HK-2 (cell line): ENCODE measurements around the gene MDK.

Experiments used
- DNase-seq: peaks from one replicate; pipeline ENCODE4 v3.0.0-alpha.2; 2018; ENCODE audit not compliant: unreplicated experiment

Gene MDK

DNA sequence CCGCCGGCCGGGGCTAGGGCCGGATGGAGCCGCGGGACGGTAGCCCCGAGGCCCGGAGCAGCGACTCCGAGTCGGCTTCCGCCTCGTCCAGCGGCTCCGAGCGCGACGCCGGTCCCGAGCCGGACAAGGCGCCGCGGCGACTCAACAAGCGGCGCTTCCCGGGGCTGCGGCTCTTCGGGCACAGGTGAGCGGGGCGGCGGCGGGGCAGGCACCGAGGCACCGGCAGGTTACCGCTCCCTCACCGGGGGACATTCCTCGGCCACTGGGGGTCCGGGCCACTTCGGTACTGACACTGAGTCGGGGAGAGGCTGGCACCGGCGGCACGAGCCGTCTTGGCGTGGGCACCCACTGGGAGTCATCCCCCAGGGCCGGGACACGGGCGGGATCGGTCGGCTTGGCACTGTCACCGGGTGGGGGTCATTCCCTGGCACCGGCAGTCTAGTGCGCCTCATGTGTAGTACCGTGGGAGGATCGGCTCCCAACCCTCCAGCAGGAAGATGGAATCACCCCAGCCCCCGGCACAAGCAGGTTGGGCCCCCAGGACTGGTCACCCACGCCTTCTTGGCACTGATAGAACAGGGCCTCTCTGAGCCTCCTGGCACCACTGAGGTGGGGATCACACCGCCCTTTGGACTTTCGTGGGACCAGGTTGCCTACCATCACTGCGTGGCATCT, 33.7 kb upstream of the MDK start:
- DNase-seq = no peak

DNA sequence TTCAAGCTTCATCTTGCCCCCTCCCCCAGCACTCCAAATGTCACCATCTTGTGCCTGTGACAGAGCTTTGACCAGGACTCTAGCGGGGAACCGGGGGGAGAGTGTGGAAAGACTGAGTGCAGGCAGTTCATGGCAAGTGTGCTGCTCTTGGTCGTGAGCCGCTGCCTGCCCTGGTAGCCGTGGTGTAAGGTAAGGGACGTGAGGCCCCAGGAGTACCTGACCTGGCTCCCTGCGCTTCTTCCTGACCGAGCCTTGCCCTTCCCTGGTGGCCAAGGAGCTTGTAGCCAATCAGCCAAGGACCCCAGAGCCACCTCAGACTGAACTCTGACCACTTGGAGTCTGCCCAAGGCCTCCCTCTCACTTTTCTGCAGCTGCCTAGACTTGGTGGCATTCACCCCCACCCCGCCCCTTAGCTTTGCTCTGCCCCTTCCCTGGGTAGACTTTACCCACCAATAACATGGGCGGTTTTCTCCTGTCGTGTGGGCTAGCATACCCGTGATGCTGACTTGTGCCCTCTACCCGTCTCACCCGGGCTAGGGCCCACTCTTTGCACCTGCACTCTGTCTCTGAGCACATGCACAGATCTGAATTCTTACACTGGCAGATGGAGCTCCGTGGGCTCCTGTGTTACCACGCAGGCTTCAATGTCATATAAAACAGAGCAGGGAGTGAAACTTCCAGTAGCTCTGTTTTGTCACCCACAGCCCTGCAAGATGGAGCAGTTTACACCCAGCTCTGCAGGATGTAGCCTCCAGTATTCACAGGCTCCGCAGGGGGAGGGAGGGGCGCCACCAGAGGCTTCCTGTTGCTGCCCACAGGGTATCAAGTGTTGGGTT, 32.7 kb upstream of the MDK start:
- no peak for DNase-seq

DNA sequence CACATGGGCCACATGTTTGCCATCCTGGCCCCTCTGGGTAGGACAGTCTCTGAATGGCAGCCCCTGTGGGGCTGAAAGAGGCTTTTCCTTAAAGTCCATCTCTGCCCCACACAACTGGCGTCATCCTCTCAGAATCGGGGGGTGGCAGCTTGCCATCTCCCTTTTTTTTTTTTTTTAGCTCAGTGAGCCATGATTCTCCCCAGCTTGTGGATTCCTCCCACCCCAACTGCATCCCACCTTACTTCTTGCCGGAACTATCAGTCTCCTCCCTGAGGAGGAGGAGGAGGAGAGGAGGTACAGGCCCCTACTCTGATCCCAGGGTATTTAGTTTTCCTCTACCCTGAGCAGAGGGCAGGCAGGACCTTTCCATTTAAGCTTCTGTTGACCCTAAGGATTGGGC, 30.8 kb upstream of the MDK start:
- DNase-seq = no peak

DNA sequence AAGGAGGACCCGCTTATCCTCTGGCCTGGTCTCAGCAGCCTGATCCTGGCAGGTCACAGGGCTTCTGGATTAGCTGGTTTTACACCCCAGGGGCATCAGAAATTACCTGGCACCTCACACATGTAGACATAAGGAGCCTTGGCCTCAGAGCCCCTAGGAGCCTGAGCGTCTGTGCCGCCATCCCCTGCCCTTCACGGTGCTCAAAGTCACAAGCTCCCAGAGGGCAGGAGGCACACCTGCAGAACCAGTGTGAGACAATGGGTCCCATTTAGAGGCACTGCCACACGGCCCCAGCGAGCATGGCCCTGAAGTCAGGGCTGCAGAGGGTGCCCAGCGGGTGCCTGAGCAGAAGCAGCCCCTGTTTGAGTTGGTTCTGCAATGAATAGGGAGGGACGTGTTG, 30.3 kb upstream of the MDK start:
- no peak for DNase-seq

DNA sequence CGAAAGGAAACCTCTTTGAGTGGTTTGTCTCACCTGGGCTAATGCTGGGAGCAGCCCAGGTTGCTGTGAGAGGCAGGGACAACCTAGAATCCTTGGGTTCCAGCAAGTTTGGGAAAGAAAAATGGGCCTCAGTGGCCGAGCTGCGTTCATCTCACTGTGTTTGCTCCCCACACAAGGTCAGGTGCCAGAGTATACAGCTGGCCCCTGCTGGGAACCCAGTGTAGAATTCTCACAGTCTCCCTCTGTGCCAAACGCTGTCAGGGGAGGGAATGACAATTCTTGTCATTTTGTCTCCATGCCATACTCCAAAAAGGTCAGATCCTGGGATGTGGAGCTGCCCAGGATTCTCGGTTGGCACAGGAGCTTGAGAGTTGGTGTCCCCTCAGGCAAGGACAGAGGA, 29.9 kb upstream of the MDK start:
- DNase-seq = no peak

DNA sequence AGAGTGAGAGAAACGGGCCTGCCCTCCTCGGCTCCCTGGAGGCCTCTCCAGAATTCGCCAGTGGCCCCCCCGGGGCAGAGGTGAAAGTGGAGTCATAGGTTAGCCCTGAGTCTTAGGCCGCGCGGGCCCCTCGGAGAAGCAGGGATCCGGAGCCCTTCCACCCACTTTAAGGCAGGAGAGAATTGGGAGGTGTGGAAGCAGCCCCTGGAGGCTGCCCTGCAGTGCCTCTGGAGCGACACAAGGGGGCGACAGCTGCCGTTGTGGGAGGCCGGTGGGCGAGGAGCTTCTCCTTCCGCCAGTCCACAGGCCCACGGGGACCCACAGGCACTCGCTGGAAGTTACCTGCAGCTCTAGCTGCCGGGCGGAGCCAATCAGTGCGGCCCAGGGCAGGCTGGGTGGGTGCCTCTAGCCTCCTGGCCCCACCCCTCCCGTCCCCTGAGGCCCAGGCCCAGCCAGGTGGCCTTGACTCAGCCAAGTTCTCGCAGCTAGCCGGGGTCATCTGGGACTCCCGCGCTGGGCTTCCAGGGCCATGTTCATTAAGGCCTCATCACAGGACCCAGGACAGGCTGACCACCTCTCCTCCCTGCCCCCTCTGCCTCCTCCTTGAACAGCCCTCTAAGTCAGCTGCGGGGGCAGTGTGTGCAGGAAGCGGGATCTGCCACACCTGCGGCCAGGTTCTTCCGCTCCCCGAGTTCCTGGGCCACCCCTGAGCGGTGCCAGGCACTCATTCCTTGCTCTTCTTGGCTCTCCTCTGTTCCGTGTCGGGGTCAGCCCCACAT, 29.2 kb upstream of the MDK start:
- no peak for DNase-seq

DNA sequence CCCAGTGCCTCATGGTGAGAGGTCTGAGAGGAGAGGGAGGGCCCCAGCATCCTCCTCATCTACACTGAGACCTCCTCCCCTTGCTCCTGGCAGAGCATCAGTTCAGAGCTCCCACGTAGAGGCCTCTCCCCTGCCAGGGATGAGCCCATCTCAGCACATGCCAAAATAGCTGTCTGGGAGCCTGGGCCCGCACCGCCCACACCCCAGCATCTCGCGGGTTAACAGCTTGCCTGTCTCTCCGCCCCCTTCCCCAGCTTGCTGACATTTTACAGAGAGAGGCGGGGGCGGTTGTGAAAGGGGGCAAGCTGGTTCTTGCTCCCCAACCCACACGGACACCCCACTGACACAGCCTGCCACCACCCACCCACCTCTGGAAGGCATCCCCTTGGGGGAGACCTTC, 27.8 kb upstream of the MDK start:
- no peak for DNase-seq

DNA sequence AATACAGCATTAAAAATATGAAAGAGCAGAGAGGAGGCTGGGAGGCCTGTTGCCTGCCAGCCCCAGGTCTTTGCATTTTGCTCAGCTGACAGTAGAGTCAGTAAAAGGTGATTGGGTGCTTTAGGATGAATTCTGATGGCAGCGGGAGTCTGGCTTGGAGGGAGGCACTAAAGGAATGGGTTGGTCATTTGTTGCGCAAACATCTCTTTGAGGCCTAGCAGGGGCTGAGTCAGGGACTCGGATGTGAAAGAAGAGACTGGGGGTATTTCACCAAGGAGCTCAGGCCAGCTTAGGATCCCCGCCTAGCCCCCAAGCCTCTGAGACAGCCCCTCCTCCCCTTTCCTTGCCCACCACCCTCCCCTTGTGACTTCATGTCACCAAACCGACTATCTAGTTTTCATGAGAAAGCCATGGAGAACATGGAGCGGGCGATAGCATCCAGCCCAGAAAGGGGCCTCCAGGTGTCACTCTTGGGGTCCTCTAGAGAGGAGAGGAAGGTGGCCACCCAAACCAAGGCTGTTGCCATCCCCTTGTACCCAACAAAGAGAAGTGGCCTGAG, 24.5 kb upstream of the MDK start:
- no peak for DNase-seq

DNA sequence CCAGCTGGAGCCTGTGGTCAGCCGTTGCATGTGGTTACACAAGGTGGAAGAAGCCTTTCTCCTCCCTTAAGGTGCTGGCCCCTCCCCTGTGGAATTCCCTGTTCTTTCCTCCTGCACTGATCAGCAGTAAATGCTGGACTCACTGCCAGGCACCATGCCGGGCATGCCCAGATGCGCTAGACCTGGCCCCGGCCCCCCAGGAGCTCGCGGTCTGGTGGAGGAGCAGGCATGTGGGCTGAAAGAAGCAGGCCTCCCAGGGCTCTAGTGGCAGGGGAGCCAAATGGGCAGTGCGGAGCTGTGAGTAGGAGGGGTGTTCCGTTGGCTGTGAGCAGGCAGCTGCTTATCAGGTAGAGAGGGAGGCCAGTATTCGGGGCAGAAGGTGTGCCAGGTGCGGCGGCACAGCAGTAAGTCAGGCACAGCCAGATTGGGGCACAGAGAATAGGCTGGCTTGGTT, 24.0 kb upstream of the MDK start:
- no peak for DNase-seq

DNA sequence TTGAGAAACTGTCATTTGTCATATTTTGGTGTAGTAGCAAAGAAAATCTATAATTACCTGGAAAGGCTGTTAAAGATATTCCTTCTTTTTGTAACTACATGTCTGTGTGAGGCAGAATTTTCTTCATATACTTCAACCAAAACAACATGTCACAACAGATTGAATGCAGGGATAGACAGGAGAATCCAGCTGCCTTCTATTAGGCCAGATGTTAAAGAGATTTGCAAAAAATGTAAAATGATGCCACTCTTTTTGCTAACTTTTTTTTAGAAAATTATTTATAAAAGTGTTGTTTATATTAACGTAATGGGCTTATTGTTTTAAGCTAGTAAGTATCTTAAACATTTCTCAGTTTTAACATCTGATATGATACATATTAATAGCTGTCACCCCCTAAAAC, 21.5 kb upstream of the MDK start:
- DNase-seq = no peak

DNA sequence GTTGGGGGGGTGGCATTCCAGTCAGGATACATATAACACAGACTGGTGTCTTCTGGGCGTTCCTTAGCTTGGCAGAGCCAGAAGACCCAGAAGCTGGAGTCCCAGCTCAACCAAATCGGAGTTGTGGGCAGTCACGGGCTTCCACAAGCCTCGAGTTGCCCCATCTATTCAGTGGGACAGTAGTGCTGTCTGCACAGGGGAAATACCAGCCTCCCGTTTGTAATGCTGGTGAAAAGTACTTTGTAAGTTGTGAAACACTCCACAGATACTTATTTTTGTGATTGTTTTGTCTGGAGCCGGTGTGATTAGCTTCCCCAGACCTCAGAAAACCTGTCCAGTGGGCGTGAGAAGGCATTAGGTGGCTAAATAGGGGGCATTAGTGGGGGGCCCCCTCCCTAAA, 20.6 kb upstream of the MDK start:
- no peak for DNase-seq

DNA sequence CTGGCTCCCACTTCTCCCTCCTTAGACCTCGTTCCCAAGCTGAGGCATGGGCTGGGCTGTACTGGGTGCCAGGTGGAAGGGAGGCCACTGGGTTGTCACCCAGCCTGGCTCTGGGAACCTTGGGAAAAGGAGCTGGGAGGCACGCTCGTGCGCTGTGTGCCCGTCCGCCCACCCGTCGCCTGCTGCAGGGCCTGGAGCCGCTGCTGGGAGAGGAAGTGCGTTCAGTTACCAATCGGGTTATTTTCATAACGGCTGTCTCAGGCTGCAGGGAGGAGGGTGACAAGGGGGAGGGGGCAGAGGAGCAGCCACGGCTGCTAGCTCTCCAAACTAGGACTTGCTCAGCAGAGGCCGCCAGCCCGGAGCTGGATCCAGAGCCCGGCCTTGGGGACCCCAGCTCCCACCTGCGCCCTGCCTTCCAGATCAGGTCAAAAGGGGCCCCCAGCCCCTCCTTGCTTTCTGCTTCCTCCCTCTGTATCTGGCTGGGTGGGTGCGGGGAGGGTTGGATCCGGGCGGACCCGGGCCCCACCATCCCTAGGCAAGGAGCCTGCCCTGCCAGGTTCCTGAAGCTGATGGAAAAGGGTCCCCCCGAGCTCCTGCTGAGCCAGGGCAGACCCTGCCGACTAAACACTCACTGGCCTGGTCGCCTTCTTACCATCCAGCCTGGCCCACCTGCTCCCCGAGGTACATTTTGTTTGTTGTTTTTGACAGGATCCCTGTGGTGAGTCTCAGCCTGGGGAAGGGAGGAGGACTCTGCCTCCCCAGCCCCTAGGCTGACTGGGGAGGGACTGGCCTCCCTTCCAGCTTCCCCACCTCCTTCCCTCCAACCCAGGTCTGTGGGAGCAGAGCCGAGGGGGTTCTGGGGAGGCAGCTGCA, 19.9 kb upstream of the MDK start:
- DNase-seq = no peak

DNA sequence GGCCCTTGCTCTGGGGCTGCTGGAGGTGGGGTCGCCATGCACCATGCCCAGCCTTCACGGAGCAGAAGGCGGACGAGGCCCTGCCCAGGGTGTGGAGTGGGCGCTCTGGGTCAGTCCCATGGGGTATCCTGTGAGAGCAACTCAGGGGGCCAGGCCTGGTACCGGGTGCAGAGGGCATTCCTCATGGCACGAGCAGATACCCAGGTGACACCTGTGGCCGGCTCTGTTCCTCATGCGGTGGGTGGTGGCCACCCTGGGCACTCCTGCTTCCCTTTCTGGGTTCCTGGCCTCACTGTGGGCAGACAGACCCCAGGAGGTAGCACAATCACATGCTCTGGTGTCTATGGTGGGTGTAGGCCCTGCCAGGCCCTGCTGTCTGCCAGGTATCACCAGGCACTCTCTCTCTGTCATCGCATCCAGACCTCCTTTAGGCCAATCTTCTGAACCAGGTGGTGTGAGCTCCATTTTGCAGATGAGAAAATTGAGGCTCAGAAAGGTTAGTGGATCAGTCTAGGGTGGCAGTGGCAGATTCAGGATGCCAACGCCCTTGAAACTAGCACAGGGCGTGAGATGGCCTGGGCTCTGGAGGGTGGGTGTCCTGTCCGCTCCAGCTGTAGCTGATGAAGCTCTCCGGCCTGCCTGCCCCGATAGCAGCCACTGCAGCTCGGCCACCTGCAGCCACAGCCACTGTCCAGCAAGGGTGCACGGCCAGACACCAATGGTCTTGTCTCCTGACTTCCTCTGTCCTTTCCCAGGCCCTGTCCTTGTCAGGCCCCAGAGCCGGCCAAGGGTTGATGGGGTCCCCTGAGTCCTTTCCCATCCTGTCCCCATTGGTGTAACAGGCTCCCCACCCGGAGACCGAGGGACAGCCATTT, 19.1 kb upstream of the MDK start:
- no peak for DNase-seq

DNA sequence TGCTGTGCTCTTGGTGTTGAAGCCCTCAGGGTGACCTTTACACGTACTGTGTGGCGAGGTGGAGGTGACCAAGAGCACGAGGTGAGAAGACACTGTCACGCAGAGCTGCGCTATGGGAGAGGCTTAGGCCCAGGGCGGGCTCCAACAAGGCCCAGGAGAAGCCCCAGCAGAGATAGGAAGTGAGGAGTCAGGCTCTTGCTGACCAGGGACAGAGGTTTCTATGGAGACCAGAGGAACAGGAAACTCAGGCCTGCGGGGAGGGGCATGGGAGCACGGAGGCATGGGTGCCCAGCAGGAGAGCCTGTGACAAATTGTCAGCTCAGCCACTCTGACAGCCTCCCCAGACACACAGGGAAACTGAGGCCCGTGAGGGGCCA, 18.4 kb upstream of the MDK start:
- DNase-seq = peak; percentile 69

DNA sequence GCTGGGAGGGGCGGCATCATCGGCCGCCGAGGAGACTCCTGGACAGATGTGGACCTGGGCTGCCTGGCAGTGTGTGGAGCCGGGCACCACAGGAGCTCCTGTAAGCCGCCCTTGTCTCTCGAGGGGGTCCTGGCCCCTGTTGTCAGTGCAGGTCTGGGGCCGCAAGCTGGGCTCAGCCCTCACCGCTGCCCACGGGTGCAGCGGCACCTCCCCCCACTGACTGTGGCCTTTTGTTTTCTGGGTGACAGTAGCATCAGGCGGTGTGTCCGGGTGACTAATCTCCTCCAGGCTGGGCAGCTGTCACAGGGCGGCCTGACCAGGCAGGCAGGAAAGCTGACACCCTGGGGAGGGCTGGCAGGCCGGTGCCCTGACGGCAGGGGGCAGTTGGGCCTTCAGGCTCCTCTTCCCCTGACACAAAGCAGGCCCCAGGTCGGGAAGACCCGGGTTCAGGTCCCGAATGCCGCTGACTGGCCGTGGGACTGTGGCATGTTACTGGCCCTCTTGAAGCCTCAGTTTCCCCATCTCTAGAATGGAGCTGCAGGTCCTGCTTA, 17.9 kb upstream of the MDK start:
- DNase-seq = peak; percentile 73

DNA sequence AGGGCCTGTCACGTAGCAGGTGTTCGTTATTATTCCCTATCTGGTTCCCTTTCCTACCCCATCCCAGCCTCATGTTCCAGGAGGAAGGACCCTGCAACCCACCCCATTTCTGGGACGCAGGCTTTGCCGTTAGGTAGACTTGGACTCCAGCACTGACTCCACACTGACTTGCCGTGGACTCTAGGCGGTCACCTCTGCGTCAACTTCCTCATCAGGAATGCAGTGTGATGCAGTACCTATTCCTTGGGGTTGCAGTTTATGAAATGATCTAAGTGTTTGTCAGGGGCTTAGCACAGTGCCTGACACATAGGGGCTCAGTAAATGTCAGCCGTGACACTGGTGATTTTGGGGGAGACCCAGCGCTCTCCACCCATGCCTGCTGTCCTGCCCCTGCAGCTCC, 17.4 kb upstream of the MDK start:
- DNase-seq = no peak

DNA sequence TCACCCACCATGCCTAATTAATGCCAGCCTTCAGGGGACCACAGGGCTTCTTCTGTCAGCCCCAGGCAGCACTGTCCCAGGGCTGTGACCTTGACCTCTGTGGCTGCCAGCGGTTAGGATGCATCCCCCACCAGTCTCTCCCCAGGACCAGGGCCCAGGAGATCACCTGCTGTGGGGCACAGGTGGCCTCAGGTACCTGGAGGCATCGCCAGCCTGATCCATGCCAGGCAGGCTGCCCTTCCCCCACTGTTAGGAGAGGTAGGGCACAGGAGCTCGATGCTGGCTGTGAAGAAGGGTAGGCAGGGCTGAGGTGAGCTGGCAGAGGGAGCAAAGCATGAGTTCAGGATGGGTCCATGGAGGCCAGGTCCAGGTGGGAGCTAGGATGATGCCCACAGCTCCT, 16.7 kb upstream of the MDK start:
- DNase-seq = no peak

DNA sequence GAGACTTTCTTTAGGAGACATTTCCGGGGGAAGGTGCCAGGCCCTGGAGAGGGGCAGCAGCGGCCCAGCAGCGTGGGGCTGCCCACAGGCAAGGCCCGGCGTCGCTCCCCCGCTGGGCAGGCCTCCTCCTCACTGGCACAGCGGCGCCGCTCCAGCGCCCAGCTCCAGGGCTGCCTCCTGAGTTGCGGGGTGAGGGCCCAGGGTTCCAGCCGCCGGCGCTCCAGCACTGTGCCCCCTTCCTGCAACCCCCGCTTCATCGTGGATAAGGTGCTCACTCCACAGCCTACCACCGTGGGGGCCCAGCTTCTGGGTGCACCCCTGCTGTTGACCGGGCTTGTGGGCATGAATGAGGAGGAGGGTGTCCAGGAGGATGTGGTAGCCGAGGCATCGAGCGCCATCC, 15.2 kb upstream of the MDK start:
- no peak for DNase-seq

DNA sequence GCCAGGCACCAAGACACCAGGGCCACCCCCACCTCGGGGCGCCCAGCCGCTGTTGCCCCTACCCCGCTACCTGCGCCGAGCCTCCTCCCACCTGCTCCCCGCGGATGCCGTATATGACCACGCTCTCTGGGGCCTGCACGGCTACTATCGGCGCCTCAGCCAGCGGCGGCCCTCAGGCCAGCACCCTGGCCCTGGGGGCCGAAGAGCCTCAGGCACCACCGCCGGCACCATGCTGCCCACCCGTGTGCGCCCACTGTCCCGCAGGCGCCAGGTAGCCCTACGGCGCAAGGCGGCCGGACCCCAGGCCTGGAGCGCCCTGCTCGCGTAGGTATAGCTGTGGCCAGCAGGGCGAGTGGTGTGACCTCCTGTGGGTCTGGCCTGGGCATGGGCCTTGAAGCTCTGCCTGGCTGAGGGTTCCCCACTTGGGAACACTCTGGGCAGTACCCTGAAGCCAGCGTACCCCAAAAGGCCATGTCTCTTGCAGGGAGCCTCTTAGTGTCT, 14.8 kb upstream of the MDK start:
- no peak for DNase-seq
